Lower leg skin (tissue), 3 donors: ENCODE measurements around the gene LEFTY2.

Experiments used
- POLR2A ChIP-seq, 2 donors: fragments of 450-650 bp; IDR thresholded peaks; one replicate each; pipeline ENCODE4 v1.6.1; 2016 to 2017; ENCODE audit warnings: antibody characterized with exemption in 2 of 2, mild to moderate bottlenecking in 1 of 2, moderate library complexity in 1 of 2
- TF ChIP-seq, protein P1 (sequence below), 3 donors: fragments of 450-650 bp; IDR thresholded peaks; one replicate each; pipeline ENCODE4 v1.5.1; 2016; ENCODE audit warnings: antibody characterized with exemption in 3 of 3, mild to moderate bottlenecking in 3 of 3, moderate library complexity in 2 of 3

DNA sequence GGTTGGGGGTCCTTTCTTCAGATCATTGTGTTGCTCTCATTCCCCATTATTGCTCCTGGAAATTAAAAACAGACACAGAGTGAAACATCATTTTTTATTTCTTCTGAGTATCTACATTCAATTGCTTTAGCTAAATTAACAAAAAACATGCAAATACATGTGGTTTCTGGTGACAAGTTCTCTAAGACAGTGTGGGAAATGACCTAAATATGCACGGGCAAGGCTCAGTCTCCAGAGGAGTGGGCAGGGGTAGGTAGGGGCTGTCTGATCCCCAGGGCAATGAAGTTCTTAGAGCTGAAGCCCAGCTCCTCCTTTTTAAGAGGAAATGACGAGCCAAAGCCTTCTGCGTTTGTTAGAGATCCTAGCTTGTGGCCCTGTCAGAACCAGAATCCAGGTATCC, 4.5 kb downstream of the LEFTY2 start:
- TF ChIP-seq, protein P1, sequence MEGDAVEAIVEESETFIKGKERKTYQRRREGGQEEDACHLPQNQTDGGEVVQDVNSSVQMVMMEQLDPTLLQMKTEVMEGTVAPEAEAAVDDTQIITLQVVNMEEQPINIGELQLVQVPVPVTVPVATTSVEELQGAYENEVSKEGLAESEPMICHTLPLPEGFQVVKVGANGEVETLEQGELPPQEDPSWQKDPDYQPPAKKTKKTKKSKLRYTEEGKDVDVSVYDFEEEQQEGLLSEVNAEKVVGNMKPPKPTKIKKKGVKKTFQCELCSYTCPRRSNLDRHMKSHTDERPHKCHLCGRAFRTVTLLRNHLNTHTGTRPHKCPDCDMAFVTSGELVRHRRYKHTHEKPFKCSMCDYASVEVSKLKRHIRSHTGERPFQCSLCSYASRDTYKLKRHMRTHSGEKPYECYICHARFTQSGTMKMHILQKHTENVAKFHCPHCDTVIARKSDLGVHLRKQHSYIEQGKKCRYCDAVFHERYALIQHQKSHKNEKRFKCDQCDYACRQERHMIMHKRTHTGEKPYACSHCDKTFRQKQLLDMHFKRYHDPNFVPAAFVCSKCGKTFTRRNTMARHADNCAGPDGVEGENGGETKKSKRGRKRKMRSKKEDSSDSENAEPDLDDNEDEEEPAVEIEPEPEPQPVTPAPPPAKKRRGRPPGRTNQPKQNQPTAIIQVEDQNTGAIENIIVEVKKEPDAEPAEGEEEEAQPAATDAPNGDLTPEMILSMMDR (IDR thresholded peaks at IDR 0.05), result no peak
- no peak for TF ChIP-seq POLR2A (IDR thresholded peaks at IDR 0.05)
